Calu3 (cell line): ENCODE data around the gene HOXB13. TPM values are rescaled to one million over a fixed set of nuclear protein-coding genes. Genes with fewer than 3 reads are reported as not detected.

Source experiments
- BruUV-seq: library from RNA; stranded (reverse); fragments of 400-500 nt; replicated peaks from 2 replicates; lab custom pipeline; 2021; lab: Mats Ljungman, UMichigan
- CTCF ChIA-PET: fragments of 300-600 bp; sonication (Branson Sonifier 250); formaldehyde crosslinking; loops from one replicate; lab custom pipeline; 2022; ENCODE audit warnings: antibody characterized with exemption; lab: Charles Lee
- DNase-seq: peaks from one replicate; pipeline ENCODE4 v3.0.0; 2022
- H3K27ac Mint-ChIP-seq: one replicate; pipeline ENCODE4 v1.8.0; 2022; ENCODE audit warnings: mixed read lengths; ENCODE audit not compliant: unreplicated experiment
- H3K27me3 Mint-ChIP-seq: one replicate; pipeline ENCODE4 v1.8.0; 2022; ENCODE audit warnings: mixed read lengths; ENCODE audit not compliant: unreplicated experiment
- H3K36me3 Mint-ChIP-seq: one replicate; pipeline ENCODE4 v1.8.0; 2022; ENCODE audit warnings: mild to moderate bottlenecking, moderate library complexity, mixed read lengths; ENCODE audit not compliant: insufficient read depth, unreplicated experiment
- H3K4me1 Mint-ChIP-seq: one replicate; pipeline ENCODE4 v1.8.0; 2022; ENCODE audit warnings: mild to moderate bottlenecking, low read depth, mixed read lengths; ENCODE audit not compliant: unreplicated experiment
- H3K4me3 Mint-ChIP-seq: one replicate; pipeline ENCODE4 v1.8.0; 2022; ENCODE audit warnings: mild to moderate bottlenecking, low read depth, moderate library complexity, mixed read lengths; ENCODE audit not compliant: unreplicated experiment
- H3K9me3 Mint-ChIP-seq: one replicate; pipeline ENCODE4 v1.8.0; 2022; ENCODE audit warnings: low read depth, mixed read lengths; ENCODE audit not compliant: unreplicated experiment
- intact Hi-C: fragments of 100-400 bp; cut with micrococcal nuclease; formaldehyde crosslinking; loops from one replicate; pipeline ENCODE4 v1.10.0; 2022; ENCODE audit not compliant: unreplicated experiment
- total RNA-seq: library from RNA; stranded (reverse); gene quantifications from 2 replicates; pipeline ENCODE4 v1.2.3, GENCODE V29; 2022
- TF ChIP-seq, protein P1 (sequence below): fragments of 200-600 bp; IDR thresholded peaks from one replicate; pipeline ENCODE4 v1.8.0; 2022; ENCODE audit warnings: antibody characterized with exemption; ENCODE audit not compliant: unreplicated experiment

HOXB13 gene
- total RNA-seq, 1 experiment from 2014 or later: 1.1 TPM

DNA sequence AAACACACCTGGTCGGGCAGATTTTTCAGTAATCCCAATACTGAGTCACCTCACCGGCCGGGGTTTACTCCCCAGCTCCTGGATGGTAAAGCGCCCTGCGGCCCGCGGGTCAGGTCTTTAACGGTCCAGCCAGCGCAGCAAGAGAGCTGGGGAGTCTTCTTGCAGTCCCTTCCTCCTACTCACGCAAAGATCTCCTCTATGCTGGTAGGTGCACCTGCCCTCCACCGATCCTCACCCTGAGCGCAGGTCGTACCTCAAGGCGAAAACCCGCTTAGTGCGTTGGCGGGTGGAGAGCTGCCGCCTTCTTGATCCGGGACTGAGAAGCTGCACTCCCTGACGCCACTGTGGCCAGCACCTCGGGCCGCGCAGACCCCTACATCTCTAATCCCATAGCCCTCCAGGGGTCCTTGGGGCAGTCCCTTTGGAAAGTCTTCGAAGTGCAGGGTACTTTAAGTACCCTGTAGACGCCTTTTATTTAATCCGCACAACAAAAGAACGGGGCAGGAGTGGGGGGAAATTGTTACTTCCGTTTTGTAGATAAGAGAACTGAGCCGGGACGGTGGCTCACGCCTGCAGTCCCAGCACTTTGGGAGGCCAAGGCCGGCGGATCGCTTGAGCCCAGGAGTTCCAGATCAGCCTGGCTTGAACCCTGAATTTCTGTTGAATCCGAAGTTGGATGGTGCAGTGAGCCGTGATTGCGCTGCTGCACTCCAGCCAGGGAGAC lies 10.4 kb upstream of the HOXB13 start:
- intact Hi-C loops: no loop called here
- H3K4me3 Mint-ChIP-seq: peak overlapping the region; percentile 61

DNA sequence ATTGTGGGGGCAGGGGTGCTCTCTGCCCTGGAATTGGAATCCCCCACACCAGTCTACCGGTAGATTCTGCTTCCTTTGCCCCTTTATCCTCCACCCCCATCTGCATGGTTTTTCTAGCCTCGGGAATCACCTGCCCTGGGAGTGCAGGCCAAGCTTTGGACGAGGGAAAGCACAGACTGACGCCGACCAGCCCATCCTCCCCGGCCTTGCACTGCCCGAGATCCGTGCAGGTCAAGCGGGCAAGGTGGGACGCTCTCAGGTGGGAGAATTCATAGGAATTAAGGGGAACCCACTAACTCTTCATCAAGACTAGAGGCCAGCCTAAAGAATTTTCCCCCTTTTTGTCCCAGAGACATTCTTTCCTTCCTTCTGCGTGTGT lies 9.9 kb upstream of the HOXB13 start:
- Mint-ChIP-seq H3K27ac (no peak overlapping the region), H3K4me3 (no peak overlapping the region), H3K9me3 (no peaks in the 10 kb centered on the region), H3K36me3 (no peaks in the 10 kb centered on the region), H3K27me3 (peaks cover 93% of the 10 kb centered on the region), H3K4me1 (peaks cover 6% of the 10 kb centered on the region)
- TF ChIP-seq, protein P1, sequence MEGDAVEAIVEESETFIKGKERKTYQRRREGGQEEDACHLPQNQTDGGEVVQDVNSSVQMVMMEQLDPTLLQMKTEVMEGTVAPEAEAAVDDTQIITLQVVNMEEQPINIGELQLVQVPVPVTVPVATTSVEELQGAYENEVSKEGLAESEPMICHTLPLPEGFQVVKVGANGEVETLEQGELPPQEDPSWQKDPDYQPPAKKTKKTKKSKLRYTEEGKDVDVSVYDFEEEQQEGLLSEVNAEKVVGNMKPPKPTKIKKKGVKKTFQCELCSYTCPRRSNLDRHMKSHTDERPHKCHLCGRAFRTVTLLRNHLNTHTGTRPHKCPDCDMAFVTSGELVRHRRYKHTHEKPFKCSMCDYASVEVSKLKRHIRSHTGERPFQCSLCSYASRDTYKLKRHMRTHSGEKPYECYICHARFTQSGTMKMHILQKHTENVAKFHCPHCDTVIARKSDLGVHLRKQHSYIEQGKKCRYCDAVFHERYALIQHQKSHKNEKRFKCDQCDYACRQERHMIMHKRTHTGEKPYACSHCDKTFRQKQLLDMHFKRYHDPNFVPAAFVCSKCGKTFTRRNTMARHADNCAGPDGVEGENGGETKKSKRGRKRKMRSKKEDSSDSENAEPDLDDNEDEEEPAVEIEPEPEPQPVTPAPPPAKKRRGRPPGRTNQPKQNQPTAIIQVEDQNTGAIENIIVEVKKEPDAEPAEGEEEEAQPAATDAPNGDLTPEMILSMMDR: no peak
- intact Hi-C loops: no loop called here
- no TSS peak for BruUV-seq
- DNase-seq: no peak
- CTCF ChIA-PET: interaction anchor here (1.0 to 2.7 kb wide), 4 partner anchors 10 to 53 kb away, joined by 3 to 16 read pairs (median 6); partner anchors contain the start of gene HOXB13

More for the DNA sequence above, 10.4 kb upstream of the HOXB13 start:
- Mint-ChIP-seq H3K27ac (no peak overlapping the region), H3K9me3 (no peaks in the 10 kb centered on the region), H3K4me1 (peaks cover under 1% of the 10 kb centered on the region), H3K27me3 (peaks cover 93% of the 10 kb centered on the region), H3K36me3 (no peaks in the 10 kb centered on the region)
- CTCF ChIA-PET: interaction anchor here (1.0 to 2.7 kb wide), 6 partner anchors 11 to 140 kb away, joined by 3 to 16 read pairs (median 6); partner anchors contain the start of gene HOXB13
- TF ChIP-seq, protein P1: no peak
- BruUV-seq: no TSS peak
- peak; percentile 50 for DNase-seq

DNA sequence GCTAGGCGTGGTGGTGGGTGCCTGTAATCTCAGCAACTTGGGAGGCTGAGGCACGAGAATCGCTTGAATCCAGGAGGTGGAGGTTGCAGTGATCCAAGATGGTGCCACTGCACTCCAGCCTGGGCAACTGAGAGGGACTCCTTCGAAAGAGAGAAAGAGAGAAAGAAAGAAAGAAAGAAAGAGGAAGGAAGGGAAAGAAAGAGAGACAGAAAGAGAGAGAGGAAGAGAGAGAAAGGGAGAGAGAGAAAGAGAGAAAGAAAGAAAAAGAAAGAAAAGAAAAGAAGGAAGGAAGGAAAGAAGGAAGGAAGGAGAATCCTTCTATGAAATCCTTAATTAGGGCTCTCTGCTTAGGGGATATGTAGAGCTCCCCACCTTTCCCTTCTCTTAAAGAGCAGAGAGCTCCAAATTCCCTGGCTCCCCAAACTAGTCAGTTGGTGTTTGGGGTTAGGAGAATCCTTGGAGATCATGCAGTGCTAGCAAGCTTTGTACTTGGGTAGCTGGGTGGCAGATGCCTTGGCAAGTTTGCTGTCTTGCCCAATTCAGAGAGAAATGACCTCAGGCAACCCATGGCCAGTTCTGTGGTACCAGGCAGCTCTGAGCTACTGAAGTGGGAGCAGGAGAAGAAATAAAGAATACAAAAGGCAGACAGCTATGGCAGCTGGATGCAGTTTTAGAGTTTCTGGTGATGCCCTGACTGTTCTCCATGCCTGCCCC lies 8.9 kb upstream of the HOXB13 start:
- TF ChIP-seq, protein P1: no peak
- CTCF ChIA-PET: interaction anchor here (2.4 to 2.7 kb wide), 2 partner anchors 9 to 13 kb away, joined by 5 to 16 read pairs; partner anchors contain the start of gene HOXB13
- Mint-ChIP-seq H3K9me3 (no peaks in the 10 kb centered on the region), H3K27me3 (peaks cover 93% of the 10 kb centered on the region), H3K36me3 (no peaks in the 10 kb centered on the region), H3K27ac (no peak overlapping the region), H3K4me1 (peaks cover 9% of the 10 kb centered on the region), H3K4me3 (no peak overlapping the region)
- intact Hi-C loops: no loop called here
- no TSS peak for BruUV-seq
- no peak for DNase-seq

DNA sequence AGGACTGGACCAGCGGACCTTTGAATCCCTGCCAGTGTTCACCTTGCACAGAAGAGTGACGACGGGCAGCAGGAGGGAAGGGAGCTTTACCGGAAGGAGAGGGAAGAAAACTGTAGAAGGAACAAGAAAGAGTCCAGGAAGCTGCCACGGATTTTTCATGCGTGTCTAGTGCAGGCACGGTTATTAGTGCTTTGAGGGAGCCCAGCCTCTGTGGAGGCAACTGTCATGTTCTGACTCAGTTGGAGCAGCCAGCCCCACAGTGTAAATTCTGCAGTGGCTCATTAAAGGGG lies 6.5 kb upstream of the HOXB13 start:
- Mint-ChIP-seq H3K4me3 (no peak overlapping the region), H3K27ac (no peak overlapping the region), H3K36me3 (no peaks in the 10 kb centered on the region), H3K27me3 (peaks cover 90% of the 10 kb centered on the region), H3K9me3 (no peaks in the 10 kb centered on the region), H3K4me1 (peaks cover 9% of the 10 kb centered on the region)
- CTCF ChIA-PET: interaction anchor here (0.5 to 1.6 kb wide), 4 partner anchors 11 to 139 kb away, joined by 3 to 11 read pairs (median 4); partner anchors contain the start of gene PRAC2
- intact Hi-C loops: no loop called here
- DNase-seq: no peak
- BruUV-seq: no TSS peak
- TF ChIP-seq, protein P1: no peak
